ENCODE data around the gene SGMS2.

Gene SGMS2

DNA sequence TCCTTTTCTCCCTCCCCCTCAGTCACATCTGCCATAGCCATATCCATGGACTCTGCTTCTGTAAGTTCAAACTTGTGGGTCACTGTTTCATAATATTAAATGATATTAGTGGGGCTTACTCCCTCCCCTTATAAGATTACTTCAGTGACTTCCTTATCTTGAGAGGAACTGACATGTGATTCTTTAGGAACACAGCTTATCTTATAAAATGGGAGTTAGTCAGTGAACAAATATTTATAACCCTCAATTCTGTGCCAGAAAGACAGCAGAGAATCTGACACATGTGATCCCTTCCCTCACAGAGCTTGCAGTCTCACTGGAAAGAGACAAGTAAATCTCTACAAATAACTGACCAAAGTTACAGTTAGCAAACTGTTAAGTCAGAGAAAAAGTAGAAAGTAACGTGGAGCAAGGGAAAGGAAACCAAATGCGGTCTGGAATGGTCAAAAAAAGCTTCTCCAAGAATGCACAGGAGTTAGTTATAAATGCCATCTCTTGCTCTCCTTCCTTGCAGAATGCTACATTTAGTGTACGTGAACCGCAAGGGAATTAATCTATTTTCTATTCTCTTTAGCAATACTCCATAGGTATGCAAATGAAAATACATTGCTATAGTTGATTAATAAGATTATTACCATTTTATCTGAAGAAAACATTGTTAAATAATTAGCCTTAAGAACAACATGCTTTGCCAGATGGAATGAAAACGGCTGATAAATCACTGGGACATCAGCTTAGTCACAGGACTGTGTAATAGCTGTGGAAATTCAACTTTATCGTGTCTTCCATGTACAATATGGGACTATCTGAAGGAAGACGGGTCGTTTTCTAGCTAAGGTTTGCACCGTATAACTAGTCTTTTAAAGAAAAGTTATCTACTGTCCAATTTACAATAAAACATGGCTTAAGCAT lies 29.0 kb downstream of the SGMS2 start (continued):
- TF ChIP-seq ELK4 (IDR thresholded peaks at IDR 0.05; ENCODE audit: borderline replicate concordance, low read depth, low read length) (no peak), ZNF473 (tag by site-specific recombination; IDR thresholded peaks at IDR 0.05) (no peak), ZNF660 (tag by site-specific recombination; IDR thresholded peaks at IDR 0.05) (no peak), ZSCAN16 (tag by site-specific recombination; IDR thresholded peaks at IDR 0.05) (no peak), TCF7L2 (IDR thresholded peaks at IDR 0.05; ENCODE audit: borderline replicate concordance, low read depth, low read length) (no peak), WT1 (tag by site-specific recombination; IDR thresholded peaks at IDR 0.05) (0 out of 2 replicates have a peak, but pooled peaks have one; percentile 18), SALL2 (tag by site-specific recombination; IDR thresholded peaks at IDR 0.05; ENCODE audit: borderline replicate concordance) (no peak), ZNF747 (tag by site-specific recombination; IDR thresholded peaks at IDR 0.05) (no peak), ZNF510 (tag by site-specific recombination; IDR thresholded peaks at IDR 0.05; ENCODE audit: insufficient replicate concordance) (no peak), SP7 (tag by site-specific recombination; IDR thresholded peaks at IDR 0.05) (0 out of 2 replicates have a peak, but pooled peaks have one; percentile 21), ZNF701 (tag by site-specific recombination; IDR thresholded peaks at IDR 0.05) (no peak), ZNF248 (tag by site-specific recombination; IDR thresholded peaks at IDR 0.05) (no peak), TRIM28 (IDR thresholded peaks at IDR 0.05; ENCODE audit: borderline replicate concordance, low read length) (0 out of 2 replicates have a peak, but pooled peaks have one; percentile 18), ZNF404 (tag by site-specific recombination; IDR thresholded peaks at IDR 0.05) (no peak), HOXD13 (CRISPR knock-in tag; IDR thresholded peaks at IDR 0.05; ENCODE audit: borderline replicate concordance) (no peak), ZNF670 (tag by site-specific recombination; IDR thresholded peaks at IDR 0.05; ENCODE audit: low read depth) (no peak), ZNF366 (tag by site-specific recombination; conservative IDR thresholded peaks at IDR 0.05) (peak; percentile 49), ZNF610 (tag by site-specific recombination; IDR thresholded peaks at IDR 0.05; ENCODE audit: borderline replicate concordance) (no peak), ZNF585B (tag by site-specific recombination; IDR thresholded peaks at IDR 0.05) (no peak), ZNF76 (tag by site-specific recombination; IDR thresholded peaks at IDR 0.05; ENCODE audit: borderline replicate concordance, low read depth) (no peak), BCL11B (tag by site-specific recombination; IDR thresholded peaks at IDR 0.05; ENCODE audit: low read depth) (no peak), ZNF639 (tag by site-specific recombination; IDR thresholded peaks at IDR 0.05) (peak; percentile 28; the same call in 1 of the 2 replicates), ZNF776 (tag by site-specific recombination; IDR thresholded peaks at IDR 0.05; ENCODE audit: borderline replicate concordance) (no peak), ZNF548 (tag by site-specific recombination; IDR thresholded peaks at IDR 0.05) (no peak), ZBTB44 (tag by site-specific recombination; IDR thresholded peaks at IDR 0.05) (no peak), ZNF707 (tag by site-specific recombination; IDR thresholded peaks at IDR 0.05) (no peak), ZNF530 (tag by site-specific recombination; IDR thresholded peaks at IDR 0.05; ENCODE audit: low read depth) (no peak), PRDM1 (tag by site-specific recombination; IDR thresholded peaks at IDR 0.05) (peak; percentile 26; the same call in 1 of the 2 replicates), PATZ1 (tag by site-specific recombination; IDR thresholded peaks at IDR 0.05) (no peak), KLF7 (tag by site-specific recombination; IDR thresholded peaks at IDR 0.05; ENCODE audit: borderline replicate concordance) (no peak), HOXA7 (CRISPR knock-in tag; IDR thresholded peaks at IDR 0.05; ENCODE audit: borderline replicate concordance) (no peak), ZNF223 (tag by site-specific recombination; IDR thresholded peaks at IDR 0.05) (no peak)
- TF ChIP-seq, protein P1, sequence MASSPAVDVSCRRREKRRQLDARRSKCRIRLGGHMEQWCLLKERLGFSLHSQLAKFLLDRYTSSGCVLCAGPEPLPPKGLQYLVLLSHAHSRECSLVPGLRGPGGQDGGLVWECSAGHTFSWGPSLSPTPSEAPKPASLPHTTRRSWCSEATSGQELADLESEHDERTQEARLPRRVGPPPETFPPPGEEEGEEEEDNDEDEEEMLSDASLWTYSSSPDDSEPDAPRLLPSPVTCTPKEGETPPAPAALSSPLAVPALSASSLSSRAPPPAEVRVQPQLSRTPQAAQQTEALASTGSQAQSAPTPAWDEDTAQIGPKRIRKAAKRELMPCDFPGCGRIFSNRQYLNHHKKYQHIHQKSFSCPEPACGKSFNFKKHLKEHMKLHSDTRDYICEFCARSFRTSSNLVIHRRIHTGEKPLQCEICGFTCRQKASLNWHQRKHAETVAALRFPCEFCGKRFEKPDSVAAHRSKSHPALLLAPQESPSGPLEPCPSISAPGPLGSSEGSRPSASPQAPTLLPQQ (tag by site-specific recombination; IDR thresholded peaks at IDR 0.05): no peak

Measured in HEK293 (cell line).